HUES6 (cell line): Measurements from ENCODE around the gene STMND1.

Experiments used
- H3K27ac ChIP-seq: 2 replicates; pipeline ENCODE4 v1.7.0; 2013; ENCODE audit warnings: low read depth, mild to moderate bottlenecking, low read length, inconsistent platforms
- H3K27me3 ChIP-seq: 2 replicates; pipeline ENCODE4 v1.6.1; 2013; ENCODE audit warnings: low read length; ENCODE audit not compliant: control insufficient read depth, insufficient read depth
- H3K36me3 ChIP-seq: 2 replicates; pipeline ENCODE4 v1.6.1; 2013; ENCODE audit warnings: low read length; ENCODE audit not compliant: control insufficient read depth, insufficient read depth
- H3K4me1 ChIP-seq: 2 replicates; pipeline ENCODE4 v1.6.1; 2013; ENCODE audit warnings: low read length; ENCODE audit not compliant: control insufficient read depth, insufficient read depth
- H3K4me3 ChIP-seq: 2 replicates; pipeline ENCODE4 v1.5.1; 2013; ENCODE audit warnings: low read depth, low read length
- H3K9ac ChIP-seq: one replicate; pipeline ENCODE4 v1.6.1; 2013; ENCODE audit warnings: mild to moderate bottlenecking, low read length
- H3K9me3 ChIP-seq: 2 replicates; pipeline ENCODE4 v1.6.1; 2013; ENCODE audit warnings: low read depth, low read length; ENCODE audit not compliant: control insufficient read depth, insufficient read depth

Gene STMND1

DNA sequence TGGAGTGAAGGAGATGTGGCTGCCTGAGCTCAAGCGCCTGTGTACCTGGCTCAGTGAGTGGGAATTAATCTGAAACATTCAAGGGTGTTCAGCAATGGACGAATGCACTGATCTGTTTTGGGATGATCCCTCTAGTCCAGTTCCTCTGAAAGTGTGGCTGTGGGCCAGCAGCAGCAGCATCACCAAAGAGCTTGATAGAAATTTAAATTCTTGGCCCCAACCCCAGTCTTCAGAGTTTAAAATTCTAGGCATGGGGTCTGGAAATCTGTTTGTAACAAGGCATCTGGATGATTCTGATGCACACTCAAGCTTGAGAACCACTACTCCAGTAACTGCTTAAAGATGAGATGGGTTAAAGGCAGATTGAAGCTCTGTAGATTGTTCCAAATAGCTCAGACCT lies 59.2 kb downstream of the STMND1 start:
- Histone ChIP-seq H3K9me3 (0 out of 2 replicates have a peak, but pooled peaks cover 3% of the 10 kb centered on the region), H3K4me3 (no peak overlapping the region), H3K36me3 (no peaks in the 10 kb centered on the region), H3K27me3 (no peaks in the 10 kb centered on the region), H3K9ac (no peak overlapping the region), H3K4me1 (no peaks in the 10 kb centered on the region), H3K27ac (no peak overlapping the region)

DNA sequence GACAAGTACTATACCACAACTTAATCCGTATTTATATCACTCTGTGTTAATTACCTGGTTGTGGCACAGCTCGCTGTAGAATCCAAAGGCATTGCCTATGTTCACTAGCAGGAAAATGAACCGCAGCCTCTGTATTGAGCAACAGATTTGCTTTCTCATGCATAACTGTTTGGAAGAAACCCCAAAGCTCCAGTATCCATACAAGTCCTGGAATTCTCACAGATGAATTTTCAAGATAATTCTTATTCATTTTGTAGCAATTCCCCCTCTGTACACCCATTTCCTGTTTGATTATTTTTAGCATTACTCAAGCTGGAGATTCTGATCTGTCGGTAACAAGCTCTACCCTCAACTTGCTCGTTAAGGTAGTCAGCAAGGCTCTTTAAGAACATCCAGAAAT lies 63.5 kb downstream of the STMND1 start:
- H3K9ac ChIP-seq, result no peak overlapping the region
- H3K4me1 ChIP-seq, result no peaks in the 10 kb centered on the region
- no peak overlapping the region for H3K4me3 ChIP-seq
- H3K36me3 ChIP-seq, result no peaks in the 10 kb centered on the region
- 0 out of 2 replicates have a peak, but pooled peaks cover 3% of the 10 kb centered on the region for H3K9me3 ChIP-seq
- no peaks in the 10 kb centered on the region for H3K27me3 ChIP-seq
- no peak overlapping the region for H3K27ac ChIP-seq

- H3K4me3 ChIP-seq, result no peak overlapping the region
- H3K4me1 ChIP-seq, result no peaks in the 10 kb centered on the region
- H3K9me3 ChIP-seq, result 0 out of 2 replicates have a peak, but pooled peaks cover 3% of the 10 kb centered on the region
- no peak overlapping the region for H3K27ac ChIP-seq
- no peak overlapping the region for H3K9ac ChIP-seq
- H3K36me3 ChIP-seq, result no peaks in the 10 kb centered on the region
- H3K27me3 ChIP-seq, result no peaks in the 10 kb centered on the region
Measured at GRCh38 chr6:17167327-17167979, 65.6 kb downstream of the STMND1 start.

GRCh38 chr6:17169291-17169690 lies 67.4 kb downstream of the STMND1 start:
- Histone ChIP-seq H3K27me3 (no peaks in the 10 kb centered on the region), H3K27ac (no peak overlapping the region), H3K36me3 (no peaks in the 10 kb centered on the region), H3K4me3 (no peak overlapping the region), H3K4me1 (no peaks in the 10 kb centered on the region), H3K9me3 (0 out of 2 replicates have a peak, but pooled peaks cover 3% of the 10 kb centered on the region), H3K9ac (no peak overlapping the region)

- Histone ChIP-seq H3K9ac (no peak overlapping the region), H3K36me3 (no peaks in the 10 kb centered on the region), H3K9me3 (0 out of 2 replicates have a peak, but pooled peaks cover 3% of the 10 kb centered on the region), H3K27ac (no peak overlapping the region), H3K27me3 (no peaks in the 10 kb centered on the region), H3K4me1 (no peaks in the 10 kb centered on the region), H3K4me3 (no peak overlapping the region)
Measured at GRCh38 chr6:17169711-17170110, 67.9 kb downstream of the STMND1 start.

DNA sequence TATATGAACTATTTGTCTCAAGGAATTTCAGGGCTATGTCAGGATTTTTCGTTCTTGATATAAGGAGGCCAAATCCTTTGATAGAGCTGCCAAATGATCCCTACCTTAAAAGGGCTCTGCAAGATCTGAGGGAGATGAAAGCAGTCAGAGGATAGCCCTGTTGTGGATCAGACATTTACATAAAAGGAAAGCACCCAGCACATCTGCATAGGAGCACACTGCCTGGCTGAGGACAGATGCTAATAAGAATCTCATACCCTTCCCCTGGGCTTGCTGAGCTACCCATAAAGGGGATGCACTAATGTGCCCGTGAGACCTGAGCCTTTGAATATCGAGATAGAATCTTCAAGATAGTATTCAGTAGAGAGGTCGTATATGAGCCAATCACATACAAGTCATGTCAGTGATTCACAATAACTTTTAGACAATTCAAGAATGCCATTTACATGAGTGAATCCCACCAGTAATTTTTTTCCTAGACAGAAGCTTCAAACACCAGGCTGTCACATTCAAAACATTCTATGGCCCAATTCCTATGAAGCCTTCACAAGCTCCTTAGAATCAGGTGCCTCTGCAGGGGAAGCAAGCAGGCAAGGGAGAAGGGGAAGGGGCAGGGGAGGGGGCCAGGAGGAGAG lies 71.1 kb downstream of the STMND1 start:
- H3K36me3 ChIP-seq, result no peaks in the 10 kb centered on the region
- no peak overlapping the region for H3K9ac ChIP-seq
- H3K9me3 ChIP-seq, result no peaks in the 10 kb centered on the region
- H3K4me3 ChIP-seq, result no peak overlapping the region
- no peaks in the 10 kb centered on the region for H3K4me1 ChIP-seq
- no peaks in the 10 kb centered on the region for H3K27me3 ChIP-seq
- H3K27ac ChIP-seq, result no peak overlapping the region

DNA sequence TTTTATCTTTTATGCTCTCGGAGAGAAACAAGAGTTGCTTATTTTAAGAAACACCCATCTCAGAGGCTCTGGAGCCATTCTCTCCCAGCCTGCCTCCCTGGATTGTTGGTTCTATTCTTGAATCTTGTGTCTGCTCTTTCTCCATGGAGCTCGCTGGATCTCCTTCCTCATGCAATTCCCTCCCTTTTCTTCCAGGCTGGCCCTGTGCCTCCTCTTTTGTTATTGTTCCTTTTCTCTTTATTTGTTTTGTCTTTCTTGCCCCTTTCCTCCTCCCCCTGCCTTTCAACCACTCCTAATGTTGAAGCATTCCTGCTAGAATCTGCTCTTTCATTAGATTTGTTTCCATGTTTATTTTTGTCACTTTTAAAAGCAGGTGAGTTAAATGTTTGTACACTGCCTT lies 76.5 kb downstream of the STMND1 start:
- 0 out of 2 replicates have a peak, but pooled peaks cover 7% of the 10 kb centered on the region for H3K9me3 ChIP-seq
- H3K36me3 ChIP-seq, result no peaks in the 10 kb centered on the region
- no peaks in the 10 kb centered on the region for H3K4me1 ChIP-seq
- H3K9ac ChIP-seq, result no peak overlapping the region
- no peak overlapping the region for H3K27ac ChIP-seq
- no peak overlapping the region for H3K4me3 ChIP-seq
- H3K27me3 ChIP-seq, result no peaks in the 10 kb centered on the region

DNA sequence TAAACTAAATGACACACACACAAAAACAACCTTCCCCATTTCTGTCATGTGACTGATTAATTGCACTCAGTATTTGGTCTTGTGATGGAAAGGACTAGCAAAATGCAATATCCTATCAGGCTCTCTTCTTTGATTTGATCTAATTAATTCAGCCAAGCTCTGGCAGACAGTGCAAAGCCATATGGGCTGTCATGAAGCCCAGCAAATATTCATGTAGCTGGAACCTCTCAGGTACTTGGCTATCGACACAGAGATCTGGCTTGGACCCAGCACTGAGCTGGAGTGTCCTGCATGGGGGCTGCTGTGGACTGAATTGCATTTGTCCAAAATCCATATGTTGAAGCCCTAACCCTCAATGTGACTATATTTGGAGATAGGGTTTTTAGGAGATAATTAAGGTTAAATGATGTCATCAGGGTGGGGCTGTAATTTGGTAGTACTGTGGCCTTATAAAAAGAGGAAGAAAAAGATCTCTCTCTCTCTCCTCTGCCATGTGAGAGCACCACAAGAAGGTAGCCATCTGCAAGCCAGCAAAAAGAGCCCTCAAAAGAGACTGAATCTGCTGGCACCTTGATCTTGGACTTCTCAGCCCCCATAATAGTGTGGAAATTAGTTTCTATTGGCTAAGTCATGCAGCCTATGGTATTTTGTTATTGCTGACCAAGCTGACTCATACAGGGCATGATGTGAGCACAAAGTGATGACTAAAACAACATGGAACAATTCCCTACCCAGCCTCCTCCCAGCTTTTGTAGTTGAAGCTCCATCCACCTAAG lies 77.1 kb downstream of the STMND1 start:
- H3K36me3 ChIP-seq, result no peaks in the 10 kb centered on the region
- no peak overlapping the region for H3K4me3 ChIP-seq
- no peaks in the 10 kb centered on the region for H3K27me3 ChIP-seq
- no peaks in the 10 kb centered on the region for H3K4me1 ChIP-seq
- 0 out of 2 replicates have a peak, but pooled peaks cover 7% of the 10 kb centered on the region for H3K9me3 ChIP-seq
- no peak overlapping the region for H3K27ac ChIP-seq
- H3K9ac ChIP-seq, result no peak overlapping the region

- 0 out of 2 replicates have a peak, but pooled peaks cover 7% of the 10 kb centered on the region for H3K9me3 ChIP-seq
- no peak overlapping the region for H3K9ac ChIP-seq
- H3K27me3 ChIP-seq, result no peaks in the 10 kb centered on the region
- no peaks in the 10 kb centered on the region for H3K36me3 ChIP-seq
- H3K4me1 ChIP-seq, result no peaks in the 10 kb centered on the region
- H3K4me3 ChIP-seq, result no peak overlapping the region
- no peak overlapping the region for H3K27ac ChIP-seq
Measured at GRCh38 chr6:17179530-17180073, 77.8 kb downstream of the STMND1 start.
